Measurements from ENCODE around the gene ADAMTS2.

ADAMTS2 gene

GRCh38 chr5:179275941-179276837 is 69.1 kb downstream of the ADAMTS2 start:
- Mint-ChIP-seq H3K4me1 (peaks cover 77% of the 10 kb centered on the region), H3K36me3 (ENCODE audit: low read depth) (no peaks in the 10 kb centered on the region), H3K9me3 (no peaks in the 10 kb centered on the region), H3K27me3 (ENCODE audit: low read depth, poor library complexity) (peaks cover 9% of the 10 kb centered on the region), H3K27ac (peak overlapping the region; percentile 88), H3K4me3 (no peak overlapping the region)
- DNase-seq = no peak
- no peak for TF ChIP-seq CTCF (IDR thresholded peaks at IDR 0.05)

- Mint-ChIP-seq H3K9me3 (no peaks in the 10 kb centered on the region), H3K27ac (peak overlapping the region; percentile 88), H3K4me1 (peaks cover 82% of the 10 kb centered on the region), H3K4me3 (peak overlapping the region; percentile 20), H3K36me3 (ENCODE audit: low read depth) (no peaks in the 10 kb centered on the region), H3K27me3 (ENCODE audit: low read depth, poor library complexity) (peaks cover 9% of the 10 kb centered on the region)
- TF ChIP-seq CTCF (IDR thresholded peaks at IDR 0.05) = no peak
- DNase-seq = no peak
These were observed 69.8 kb downstream of the ADAMTS2 start for GRCh38 chr5:179275381-179275878.

GRCh38 chr5:179274321-179275315 is 70.6 kb downstream of the ADAMTS2 start:
- peaks cover 9% of the 10 kb centered on the region for H3K27me3 Mint-ChIP-seq (ENCODE audit: low read depth, poor library complexity)
- DNase-seq = no peak
- H3K4me1 Mint-ChIP-seq = peaks cover 79% of the 10 kb centered on the region
- no peak overlapping the region for H3K27ac Mint-ChIP-seq
- no peak for TF ChIP-seq CTCF (IDR thresholded peaks at IDR 0.05)
- no peaks in the 10 kb centered on the region for H3K9me3 Mint-ChIP-seq
- peak overlapping the region; percentile 20 for H3K4me3 Mint-ChIP-seq
- no peaks in the 10 kb centered on the region for H3K36me3 Mint-ChIP-seq (ENCODE audit: low read depth)

- peaks cover 4% of the 10 kb centered on the region for H3K36me3 Mint-ChIP-seq (ENCODE audit: low read depth)
- no peak for TF ChIP-seq CTCF (IDR thresholded peaks at IDR 0.05)
- H3K4me3 Mint-ChIP-seq = no peak overlapping the region
- H3K9me3 Mint-ChIP-seq = no peaks in the 10 kb centered on the region
- peaks cover 7% of the 10 kb centered on the region for H3K27me3 Mint-ChIP-seq (ENCODE audit: low read depth, poor library complexity)
- H3K4me1 Mint-ChIP-seq = peaks cover 79% of the 10 kb centered on the region
- H3K27ac Mint-ChIP-seq = peak overlapping the region; percentile 81
- no peak for DNase-seq
These were observed 71.7 kb downstream of the ADAMTS2 start for GRCh38 chr5:179273441-179274145.

- Mint-ChIP-seq H3K9me3 (no peaks in the 10 kb centered on the region), H3K4me3 (no peak overlapping the region), H3K36me3 (ENCODE audit: low read depth) (peaks cover 4% of the 10 kb centered on the region), H3K4me1 (peaks cover 79% of the 10 kb centered on the region), H3K27me3 (ENCODE audit: low read depth, poor library complexity) (peaks cover 5% of the 10 kb centered on the region), H3K27ac (peak overlapping the region; percentile 69)
- no peak for TF ChIP-seq CTCF (IDR thresholded peaks at IDR 0.05)
- DNase-seq = no peak
These were observed 72.2 kb downstream of the ADAMTS2 start for GRCh38 chr5:179273073-179273435.
